GM21619 (cell line): ENCODE results near the gene POLR1G.

Experiments used
- ATAC-seq: cut with Tn5 transposase; IDR thresholded peaks from one replicate; pipeline ENCODE4 v1.9.1; 2021; ENCODE audit not compliant: unreplicated experiment

The POLR1G gene

GRCh38 chr19:45406226-45407090 lies at the start of gene POLR1G:
POLR1G (plus strand) TSS chr19:45406644; CDS start chr19:45406697, 53 bp downstream.
- ATAC-seq, result peak; percentile 64

GRCh38 chr19:45356760-45357444 lies 49.5 kb upstream of the POLR1G start:
- ATAC-seq, result no peak

GRCh38 chr19:45357445-45357783 lies 49.0 kb upstream of the POLR1G start:
- no peak for ATAC-seq

- ATAC-seq, result no peak
Observed at GRCh38 chr19:45358213-45358792, 48.1 kb upstream of the POLR1G start.

GRCh38 chr19:45361608-45362007 lies 44.8 kb upstream of the POLR1G start:
- ATAC-seq, result no peak

GRCh38 chr19:45362291-45362690 lies 44.2 kb upstream of the POLR1G start:
- ATAC-seq, result no peak

- no peak for ATAC-seq
Observed at GRCh38 chr19:45363861-45364459, 42.5 kb upstream of the POLR1G start.

GRCh38 chr19:45364696-45365095 lies 41.7 kb upstream of the POLR1G start:
- no peak for ATAC-seq

GRCh38 chr19:45368127-45368526 lies 38.3 kb upstream of the POLR1G start:
- no peak for ATAC-seq

- ATAC-seq, result no peak
Observed at GRCh38 chr19:45368737-45369340, 37.6 kb upstream of the POLR1G start.

- peak; percentile 90 for ATAC-seq
Observed at GRCh38 chr19:45370410-45371204, 35.8 kb upstream of the POLR1G start, which contains the start of gene ERCC2. ERCC2 (minus strand) TSS chr19:45370573; CDS start chr19:45370540, 33 bp downstream.

- no peak for ATAC-seq
Observed at GRCh38 chr19:45376045-45376724, 30.3 kb upstream of the POLR1G start.

- no peak for ATAC-seq
Observed at GRCh38 chr19:45380107-45380506, 26.3 kb upstream of the POLR1G start.

GRCh38 chr19:45382426-45382825 lies 24.0 kb upstream of the POLR1G start:
- no peak for ATAC-seq

GRCh38 chr19:45385392-45386221 lies 20.8 kb upstream of the POLR1G start:
- ATAC-seq, result no peak

- ATAC-seq, result no peak
Observed at GRCh38 chr19:45391346-45391745, 15.1 kb upstream of the POLR1G start.

GRCh38 chr19:45391871-45392665 lies 14.4 kb upstream of the POLR1G start:
- no peak for ATAC-seq
